CD4-positive, alpha-beta T cell treated with Interleukin-17A for 1 hour (primary cell): Measurements from ENCODE around the gene TMEM235.
"Not testable (repeated sequence)": the region's sequence is repeated elsewhere in the genome, so short reads cannot be mapped to it uniquely, and the experiment has no call there.

Experiments used
- DNase-seq: peaks from one replicate; pipeline ENCODE4 v3.0.0-alpha.2; 2020

Gene TMEM235

DNA sequence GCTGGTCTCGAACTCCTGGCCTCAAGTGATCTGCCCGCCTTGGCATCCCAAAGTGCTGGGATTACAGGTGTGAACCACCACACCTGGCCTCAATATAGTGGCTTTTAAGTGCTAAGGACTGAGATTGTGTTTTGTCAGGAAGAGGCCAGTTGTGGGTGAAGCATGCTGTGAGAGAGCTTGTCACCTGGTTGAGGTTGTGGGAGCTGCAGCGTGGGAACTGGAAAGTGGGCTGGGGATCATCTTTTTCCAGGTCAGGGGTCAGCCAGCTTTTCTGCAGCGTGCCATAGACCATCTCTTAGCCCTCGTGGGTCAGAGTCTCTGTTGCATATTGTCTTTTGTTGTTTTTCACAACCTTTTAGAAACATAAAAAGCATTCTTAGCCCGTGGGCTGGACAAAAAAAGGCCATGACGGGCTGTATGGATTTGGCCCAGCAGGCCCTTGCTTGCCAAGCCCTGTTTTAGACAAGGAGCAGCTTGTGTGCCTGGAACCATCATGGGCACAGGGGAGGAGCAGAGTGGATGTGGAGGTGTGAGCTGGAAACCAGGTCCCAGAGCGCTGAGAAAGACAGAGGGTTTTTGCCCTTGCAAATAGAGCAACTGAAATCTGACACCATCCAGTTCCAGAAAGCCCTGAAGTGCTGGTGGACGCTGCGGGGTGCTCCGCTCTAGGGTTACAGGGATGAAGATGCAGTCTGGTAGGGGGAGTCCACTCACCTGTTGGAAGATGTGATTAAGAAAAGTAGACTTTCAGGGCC lies 11.9 kb upstream of the TMEM235 start:
- no peak for DNase-seq

DNA sequence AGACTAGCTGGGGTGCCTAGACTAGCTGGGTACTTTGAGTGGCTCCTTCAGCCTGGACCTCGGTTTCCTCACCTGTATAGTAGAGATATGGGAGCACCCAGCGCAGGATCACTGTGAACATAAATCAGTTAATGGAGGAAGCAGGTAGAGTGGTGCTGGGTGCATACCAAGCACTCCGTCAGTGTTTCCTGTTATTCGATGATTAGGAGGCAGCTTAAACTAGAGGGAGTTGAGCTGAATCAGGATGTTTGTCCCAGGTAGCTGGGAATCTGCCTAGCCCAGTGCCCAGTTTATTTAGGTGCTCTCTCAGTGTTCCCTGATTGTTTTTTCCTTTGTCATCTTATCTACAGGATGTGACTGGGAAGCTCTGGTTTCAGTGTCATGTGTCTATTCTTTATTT lies 8.4 kb upstream of the TMEM235 start:
- no peak for DNase-seq

DNA sequence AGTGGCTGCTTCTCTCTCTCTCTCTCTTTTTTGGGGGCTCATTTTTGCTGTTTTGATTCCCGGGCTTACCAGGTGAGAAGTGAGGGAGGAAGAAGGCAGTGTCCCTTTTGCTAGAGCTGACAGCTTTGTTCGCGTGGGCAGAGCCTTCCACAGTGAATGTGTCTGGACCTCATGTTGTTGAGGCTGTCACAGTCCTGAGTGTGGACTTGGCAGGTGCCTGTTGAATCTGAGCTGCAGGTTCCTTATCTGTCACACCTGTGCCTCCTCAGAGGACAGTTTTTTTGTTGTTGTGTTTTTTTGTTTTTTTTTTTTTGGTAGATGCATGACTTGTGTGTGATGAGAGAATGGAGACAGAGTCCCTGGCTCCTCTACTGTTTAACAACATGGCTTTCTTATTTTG lies 7.7 kb upstream of the TMEM235 start:
- no peak for DNase-seq

DNA sequence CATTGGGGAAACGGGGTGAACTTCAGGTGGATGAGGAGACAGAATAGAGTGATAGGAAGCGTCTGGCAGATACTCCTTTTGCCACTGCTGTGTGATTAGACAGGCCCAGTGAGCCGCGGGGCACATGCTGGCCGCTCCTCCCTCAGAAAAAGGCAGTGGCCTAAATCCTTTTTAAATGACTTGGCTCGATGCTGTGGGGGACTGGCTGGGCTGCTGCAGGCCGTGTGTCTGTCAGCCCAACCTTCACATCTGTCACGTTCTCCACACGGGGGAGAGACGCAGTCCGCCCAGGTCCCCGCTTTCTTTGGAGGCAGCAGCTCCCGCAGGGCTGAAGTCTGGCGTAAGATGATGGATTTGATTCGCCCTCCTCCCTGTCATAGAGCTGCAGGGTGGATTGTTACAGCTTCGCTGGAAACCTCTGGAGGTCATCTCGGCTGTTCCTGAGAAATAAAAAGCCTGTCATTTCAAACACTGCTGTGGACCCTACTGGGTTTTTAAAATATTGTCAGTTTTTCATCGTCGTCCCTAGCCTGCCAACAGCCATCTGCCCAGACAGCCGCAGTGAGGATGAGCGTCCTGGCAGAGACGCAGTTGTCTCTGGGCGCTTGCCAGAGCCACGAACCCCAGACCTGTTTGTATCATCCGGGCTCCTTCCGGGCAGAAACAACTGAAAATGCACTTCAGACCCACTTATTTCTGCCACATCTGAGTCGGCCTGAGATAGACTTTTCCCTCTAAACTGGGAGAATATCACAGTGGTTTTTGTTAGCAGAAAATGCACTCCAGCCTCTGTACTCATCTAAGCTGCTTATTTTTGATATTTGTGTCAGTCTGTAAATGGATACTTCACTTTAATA lies 7.0 kb upstream of the TMEM235 start:
- DNase-seq, result no peak

DNA sequence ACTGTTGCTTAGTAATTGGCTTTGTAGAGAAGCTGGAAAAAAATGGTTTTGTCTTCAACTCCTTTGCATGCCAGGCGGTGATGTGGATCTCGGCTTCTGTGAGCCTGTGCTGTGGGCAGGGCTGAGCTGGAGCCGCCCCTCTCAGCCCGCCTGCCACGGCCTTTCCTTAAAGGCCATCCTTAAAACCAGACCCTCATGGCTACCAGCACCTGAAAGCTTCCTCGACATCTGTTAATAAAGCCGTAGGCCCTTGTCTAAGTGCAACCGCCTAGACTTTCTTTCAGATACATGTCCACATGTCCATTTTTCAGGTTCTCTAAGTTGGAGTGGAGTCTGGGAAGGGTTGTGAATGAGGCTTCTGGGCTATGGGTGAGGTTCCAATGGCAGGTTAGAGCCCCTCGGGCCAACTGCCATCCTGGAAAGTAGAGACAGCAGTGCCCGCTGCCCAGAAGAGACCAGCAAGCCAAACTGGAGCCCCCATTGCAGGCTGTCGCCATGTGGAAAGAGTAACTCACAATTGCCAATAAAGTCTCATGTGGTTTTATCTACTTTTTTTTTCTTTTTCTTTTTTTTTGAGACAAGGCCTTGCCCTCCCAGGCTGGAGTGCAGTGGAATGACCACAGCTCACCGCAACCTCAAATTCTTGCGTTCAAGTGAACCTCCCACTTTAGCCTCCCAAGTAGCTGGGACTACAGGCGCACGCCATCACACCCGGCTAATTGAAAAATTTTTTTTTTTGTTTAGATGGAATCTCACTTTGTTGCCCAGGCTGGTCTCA lies 6.2 kb upstream of the TMEM235 start:
- DNase-seq, result no peak

DNA sequence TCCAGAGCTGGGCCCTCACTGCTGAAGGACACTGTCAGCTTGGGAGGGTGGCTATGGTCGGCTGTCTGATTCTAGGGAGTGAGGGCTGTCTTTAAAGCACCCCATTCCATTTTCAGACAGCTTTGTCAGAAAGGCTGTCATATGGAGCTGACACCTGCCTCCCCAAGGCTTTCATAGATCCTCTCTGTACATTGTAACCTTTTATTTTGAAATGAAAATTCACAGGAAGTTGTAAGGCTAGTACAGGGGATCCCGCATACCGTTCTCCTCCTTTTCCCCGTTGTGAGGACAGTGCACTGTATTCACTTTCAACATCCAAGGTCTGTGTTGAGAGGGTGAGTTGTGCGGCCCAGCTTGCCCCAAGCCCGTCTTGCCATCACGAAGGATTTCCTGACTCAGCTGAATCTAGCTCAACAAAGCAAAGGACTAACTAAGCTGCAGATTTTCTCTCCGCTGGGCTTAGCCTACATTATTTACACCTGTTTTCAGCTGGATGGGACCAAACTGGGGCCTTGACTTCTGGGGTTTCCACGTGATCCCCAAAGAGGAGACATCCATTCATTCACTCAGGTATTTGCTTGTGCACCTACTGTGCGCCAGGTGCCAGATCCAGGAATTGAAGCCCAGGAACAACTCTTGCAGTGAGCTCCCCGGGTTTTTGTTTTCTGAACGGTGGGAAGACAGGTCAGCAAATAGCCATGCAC lies 5.2 kb upstream of the TMEM235 start:
- no peak for DNase-seq

DNA sequence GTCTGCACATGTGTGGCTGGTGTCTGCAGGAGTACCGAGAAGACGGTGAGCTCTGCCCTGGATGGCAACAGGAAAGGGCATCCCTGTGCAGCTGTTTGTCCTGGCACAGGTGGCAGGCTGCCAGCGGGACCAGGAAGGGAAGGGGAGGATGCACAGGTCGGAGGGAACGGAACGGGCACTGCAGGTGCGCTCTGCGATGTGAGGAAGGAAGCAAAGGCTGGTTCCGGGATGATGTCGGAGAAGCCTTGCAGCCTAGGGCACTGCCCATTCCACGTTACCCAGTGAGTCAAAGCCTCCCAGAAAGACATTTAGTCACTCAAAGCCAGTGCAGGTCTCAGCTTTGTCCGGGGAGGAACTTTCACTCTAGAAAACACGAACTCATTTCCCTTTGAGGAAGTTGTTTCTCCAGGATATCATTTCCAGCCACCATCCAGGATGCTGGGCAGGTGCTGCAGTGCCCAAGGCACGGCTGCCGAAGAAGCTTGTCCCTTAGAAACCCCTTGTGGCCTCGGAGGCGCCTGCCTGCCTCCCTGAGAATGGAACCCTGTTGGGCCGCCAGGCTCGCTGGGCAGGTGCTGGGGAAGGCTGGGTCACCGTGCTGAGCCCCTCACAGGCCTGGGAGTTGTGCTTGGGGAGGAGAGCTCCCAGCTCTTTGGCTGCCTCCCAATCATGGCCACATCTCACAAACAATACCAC lies 4.5 kb upstream of the TMEM235 start:
- DNase-seq, result no peak

DNA sequence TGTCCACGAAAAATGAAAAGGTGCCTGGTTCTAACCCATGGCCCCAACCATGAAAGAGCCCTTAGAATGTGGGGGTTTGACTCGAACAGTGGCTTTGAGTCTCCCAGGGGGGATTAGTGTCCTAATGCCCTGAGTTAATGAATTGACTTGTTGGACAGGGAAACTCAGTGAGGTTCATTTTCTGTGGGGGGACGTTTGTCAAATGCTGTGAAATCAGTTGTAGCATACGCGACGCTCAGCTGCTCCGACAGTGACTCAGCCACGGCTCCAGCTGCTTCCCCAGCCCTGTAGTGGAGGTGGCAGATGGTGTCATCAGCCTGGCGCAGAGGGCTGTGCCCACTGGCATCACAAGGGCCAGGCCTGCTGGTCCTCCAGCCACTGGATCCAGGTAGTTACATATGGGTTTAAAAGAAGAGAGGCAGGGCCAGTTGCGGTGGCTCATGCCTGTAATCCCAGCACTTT lies 3.9 kb upstream of the TMEM235 start:
- no peak for DNase-seq

DNA sequence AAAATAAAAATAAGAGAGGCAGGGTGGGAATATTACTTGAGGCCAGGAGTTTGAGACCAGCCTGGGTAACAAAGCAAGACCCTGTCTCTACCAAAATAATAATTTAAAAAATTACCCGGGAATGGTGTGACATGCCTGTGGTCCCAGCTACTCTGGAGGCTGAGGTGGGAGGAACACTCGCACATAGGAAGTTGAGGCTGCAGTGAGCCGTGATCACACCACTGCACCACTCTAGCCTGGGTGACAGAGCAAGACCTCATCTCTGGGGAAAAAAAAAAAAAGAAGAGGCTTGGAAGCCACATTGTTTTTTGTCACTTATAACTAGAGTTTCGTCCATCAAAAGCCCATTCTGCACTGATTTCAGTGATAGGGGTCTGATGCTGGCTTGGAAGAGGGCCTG lies 3.3 kb upstream of the TMEM235 start:
- DNase-seq, result no peak

DNA sequence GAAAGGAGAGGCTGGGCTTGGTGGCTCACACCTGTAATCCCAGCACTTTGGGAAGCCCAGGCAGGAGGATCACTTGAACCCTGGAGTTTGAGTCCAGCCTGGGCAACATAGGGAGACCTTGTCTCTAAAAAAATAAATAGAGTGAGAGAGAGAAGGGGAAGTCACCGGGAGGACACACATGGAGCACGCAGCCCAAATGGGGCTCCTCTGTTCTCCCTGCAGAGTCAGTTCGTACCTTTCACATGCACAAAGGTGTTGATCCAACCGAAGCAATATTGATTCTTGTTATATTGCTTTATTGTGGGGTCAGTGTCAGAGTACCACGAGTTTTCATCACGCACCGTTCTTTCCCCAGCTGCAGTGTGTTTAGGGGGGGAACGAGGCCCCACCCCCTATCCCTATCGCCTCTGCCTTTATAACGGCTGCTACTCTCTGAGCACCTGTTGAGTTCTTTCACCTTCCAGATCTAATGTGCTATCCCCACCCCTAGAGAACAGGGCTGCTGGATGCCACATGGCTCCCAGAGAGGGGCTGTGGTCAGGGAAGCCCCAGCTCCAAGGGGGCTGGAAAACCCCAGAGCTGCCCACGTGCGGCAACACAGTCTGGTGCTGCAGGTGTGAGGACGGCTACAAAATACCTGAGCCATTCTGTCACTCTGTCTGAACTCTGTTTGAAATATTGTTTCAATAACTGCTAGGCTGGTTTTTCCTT lies 1.0 kb upstream of the TMEM235 start:
- DNase-seq, result no peak

DNA sequence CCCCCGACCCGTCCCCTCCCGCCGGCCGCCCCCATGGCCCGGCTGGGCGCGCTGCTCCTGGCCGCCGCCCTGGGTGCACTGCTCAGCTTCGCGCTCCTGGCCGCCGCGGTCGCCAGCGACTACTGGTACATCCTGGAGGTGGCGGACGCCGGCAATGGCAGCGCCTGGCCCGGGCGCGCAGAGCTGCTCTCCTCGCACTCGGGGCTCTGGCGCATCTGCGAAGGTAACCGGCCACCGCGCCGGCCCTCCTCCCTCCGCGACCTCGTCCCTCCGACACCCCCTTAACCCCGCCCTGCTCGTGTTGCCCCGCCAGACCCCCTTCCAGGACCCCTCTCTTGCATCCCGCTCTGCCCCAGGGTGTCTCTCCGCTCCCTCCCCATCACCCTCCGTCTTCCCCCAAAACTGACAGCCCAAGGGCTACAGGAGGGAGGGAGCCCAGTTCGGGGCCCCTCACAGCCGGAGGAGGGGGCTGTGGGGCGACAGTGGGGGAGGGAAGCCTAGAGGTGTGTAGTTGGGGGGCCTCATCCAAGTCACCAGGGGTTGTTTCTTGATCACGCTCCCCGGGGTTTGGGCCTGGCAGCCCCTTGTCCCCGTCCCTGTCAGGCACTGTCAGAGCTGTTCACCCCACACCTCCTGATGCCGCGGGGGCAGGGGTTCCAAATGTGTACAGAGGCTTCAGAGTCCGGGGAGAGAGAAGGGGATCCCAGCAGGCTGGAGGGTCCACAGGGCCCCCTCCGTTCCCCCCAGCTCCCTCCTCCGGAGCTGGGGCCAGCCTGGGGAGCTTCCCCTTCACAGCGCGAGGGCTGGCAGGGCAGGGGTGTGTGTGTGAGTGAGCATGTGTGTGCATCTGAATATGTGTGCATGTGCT lies 794 bp downstream of the TMEM235 start:
- no peak for DNase-seq

DNA sequence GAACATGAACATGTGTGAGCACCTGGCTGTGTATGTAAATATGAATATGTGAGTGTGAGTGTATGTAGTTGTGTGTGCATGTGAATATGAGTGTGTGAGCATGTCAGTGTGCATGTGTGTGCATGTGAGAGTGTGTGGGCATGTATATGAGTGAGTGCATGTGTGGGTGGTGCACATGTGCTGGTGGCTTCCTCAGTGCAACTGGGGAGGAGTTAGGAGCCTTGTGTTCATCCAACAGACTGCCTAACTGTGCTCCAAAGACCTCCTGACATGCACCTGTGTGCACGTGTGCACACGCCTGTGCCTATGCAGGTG lies 1.4 kb downstream of the TMEM235 start:
- DNase-seq, result no peak

DNA sequence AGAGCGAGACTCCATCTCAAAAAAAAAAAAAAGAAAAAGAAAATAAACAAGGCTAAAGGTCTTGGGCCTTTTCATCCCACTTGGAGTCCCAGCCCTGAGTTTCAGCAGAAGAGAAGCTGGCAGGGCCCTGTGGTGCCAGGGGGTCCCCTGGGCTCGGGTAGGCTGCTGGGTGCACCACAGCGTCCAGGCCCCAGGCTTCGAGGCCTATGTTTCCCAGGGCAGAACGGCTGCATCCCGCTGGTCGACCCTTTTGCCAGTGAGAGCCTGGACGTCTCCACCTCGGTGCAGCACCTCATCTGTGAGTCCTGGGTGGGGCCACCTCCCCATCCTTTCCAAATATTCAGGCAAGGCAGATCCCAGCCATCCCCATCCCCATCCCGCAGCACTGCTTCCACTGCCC lies 2.2 kb downstream of the TMEM235 start:
- DNase-seq, result no peak

DNA sequence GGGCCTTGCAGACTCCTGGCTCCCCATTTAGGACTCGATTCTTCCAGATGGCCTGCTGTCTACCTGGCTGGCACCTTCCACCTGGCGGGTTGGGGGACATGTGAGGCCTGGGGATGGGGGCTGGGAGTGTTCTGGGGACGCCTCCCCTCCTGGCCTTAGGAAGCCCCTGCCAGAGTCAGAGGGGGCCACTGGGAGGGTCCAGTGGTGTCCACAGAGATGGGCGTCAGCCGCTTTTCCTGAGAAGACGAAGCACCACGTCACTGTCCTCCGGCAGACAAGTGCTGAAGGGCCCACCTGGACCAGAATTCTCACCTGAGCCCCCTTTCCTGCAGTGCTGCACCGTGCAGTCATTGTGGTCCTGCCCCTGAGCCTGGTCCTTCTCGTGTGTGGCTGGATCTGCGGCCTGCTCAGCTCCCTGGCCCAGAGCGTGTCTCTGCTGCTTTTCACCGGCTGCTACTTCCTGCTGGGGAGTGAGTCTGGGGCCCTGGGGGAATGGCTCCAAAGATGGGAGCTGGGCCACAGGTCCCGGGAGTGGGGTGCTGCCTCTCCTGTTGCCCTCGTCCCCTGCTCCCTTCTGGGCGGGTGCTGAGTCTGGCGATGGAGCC lies 2.9 kb downstream of the TMEM235 start:
- no peak for DNase-seq

DNA sequence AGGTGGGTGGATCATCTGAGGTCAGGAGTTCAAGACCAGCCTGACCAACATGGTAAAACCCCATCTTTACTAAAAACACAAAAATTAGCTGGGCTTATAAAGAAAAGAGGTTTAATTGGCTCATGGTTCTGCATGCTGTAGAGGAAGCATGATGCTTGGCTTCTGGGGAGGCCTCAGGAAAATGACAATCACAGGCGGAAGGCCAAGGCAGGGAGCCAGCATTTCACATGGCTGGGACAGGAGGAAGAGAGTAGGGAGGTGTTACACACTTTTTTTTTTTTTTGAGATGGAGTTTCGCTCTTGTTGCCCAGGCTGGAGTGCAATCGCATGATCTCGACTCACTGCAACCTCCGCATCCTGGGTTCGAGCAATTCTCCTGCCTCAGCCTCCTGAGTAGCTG lies 3.6 kb downstream of the TMEM235 start:
- not testable (repeated sequence) for DNase-seq

DNA sequence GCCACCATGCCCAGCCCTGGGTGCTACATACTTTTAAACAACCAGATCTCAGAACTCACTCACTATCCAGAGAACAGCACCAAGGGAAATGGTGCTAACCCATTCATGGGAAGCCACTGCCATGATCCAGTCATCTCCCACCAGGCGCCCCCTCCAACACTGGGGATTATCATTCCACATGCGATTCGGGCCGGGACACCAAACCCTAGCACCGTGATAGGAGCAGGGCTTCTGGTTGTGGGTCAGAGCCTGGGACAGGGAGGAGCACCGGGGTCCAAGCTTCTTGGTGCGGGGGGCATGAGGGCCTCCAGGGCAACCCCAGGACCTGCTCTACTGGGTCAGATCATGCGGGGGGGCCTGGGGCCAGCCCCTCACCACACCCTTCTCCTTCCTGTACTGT lies 4.5 kb downstream of the TMEM235 start:
- DNase-seq, result no peak

DNA sequence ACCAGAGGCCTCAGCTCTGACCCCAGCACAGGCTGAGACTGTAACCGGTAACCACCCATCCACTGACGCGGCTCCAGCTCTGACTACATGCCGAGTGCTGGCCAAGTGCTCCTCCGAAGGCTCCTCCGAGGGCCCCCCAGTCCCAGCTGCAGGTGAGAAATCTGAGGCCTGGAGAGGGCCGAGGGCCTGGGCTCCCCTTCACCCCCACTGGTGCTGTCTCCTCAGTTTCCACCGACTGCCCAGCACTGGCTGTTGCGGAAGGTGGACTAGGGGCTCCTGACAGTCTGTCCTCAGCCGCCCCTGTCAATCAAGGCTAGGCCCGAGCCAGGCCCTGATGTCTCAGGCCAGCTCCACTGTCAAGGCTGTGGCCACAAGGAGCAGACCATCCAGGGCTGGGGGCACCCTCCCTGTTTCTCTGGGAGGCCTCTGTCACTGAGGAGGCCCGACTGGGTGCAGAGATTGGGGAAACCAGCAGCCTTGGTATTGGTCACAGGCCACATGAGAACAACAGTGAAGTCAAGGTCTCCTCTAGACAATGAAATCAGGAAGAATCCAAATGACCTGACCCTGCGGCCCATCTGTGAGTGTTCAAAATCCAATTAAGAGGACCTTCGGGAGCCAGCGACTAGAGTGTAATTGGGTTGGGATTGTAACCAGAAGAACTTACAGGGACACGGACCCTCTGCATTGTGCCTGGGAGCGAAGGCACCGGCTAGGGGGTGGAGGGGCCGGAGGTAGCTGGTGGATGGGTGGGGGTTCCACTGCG lies 5.1 kb downstream of the TMEM235 start:
- no peak for DNase-seq

DNA sequence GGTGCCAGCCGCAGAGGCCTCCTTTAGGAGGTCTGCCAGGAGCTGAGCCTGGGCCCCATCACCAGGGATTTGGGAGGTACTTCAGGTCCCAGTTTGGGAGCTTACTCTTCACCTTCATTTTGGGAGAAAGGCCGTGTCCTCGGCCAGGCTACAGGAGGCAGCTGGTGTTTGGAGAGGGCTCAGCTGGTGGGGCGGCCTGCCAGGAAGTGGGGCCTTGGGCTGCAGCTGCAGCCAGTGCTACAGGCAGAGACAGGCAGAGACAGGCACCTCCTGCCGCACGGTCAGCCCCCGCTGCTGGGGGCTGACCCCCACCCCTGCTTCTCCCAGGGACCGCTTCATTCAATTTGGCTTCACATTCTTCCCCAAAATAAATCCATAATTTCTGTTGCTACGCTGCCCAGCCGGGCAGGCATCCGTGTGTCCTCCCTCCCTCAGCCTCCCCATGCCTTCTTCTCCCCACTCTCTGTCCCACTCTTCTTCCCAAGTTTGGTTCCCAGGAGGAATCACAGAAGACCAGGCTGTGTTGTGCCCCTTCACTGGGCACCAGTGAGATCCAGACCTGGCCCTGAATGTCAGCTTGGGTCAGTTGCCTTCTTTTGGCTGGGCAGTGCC lies 6.1 kb downstream of the TMEM235 start:
- DNase-seq, result no peak
